ENCODE data around the gene SLC13A3.

Gene SLC13A3

GRCh38 chr20:46519471-46520068 lies 131.7 kb downstream of the SLC13A3 start:
- DNase-seq = no peak

DNA sequence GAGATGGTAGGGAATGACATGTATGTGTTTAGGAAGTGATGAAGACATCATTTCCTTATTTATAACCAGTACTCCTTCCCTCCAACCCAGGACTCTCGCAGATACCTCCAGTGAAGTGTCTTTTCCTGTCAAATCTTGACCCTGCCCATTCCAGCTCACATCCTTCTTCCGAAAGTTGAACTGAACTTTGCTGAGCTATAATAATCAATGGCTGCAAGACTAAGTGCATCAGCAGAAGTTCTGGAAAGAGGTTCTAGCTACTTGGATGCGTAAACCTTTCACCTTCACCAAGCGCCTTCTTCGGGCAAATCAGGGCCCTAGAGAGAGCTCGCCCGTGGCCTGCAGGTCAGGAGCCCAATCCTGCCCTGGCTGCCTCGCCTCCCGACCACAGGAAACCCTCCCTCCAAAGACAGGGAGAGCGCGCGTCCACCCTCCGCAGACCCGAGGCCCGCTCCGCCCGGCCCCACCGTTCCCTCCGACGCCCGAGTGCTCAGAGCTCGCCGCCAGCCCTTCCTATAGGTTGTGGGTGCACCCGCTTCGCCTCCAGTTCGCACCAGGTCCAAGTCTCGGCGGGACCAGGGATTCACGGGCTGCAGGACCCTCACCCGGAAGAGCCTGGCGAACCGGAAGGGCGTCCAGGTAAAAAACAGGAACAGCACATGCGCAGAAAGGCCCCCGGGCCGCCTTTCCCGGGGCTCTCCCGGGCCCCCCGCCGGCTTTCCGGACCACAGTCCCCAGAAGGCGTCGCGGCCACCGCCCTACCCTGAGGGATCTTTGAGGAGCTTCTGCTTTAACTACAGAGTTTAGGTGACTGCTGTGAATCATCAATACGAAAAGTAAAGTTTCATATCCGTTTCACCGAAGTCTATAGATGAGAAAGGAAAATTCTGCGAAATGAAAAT lies 138.1 kb downstream of the SLC13A3 start, which contains the start of gene ZNF334:
TSS of gene ZNF334 (minus strand) at position 617 of the 902 bp plus-strand sequence. CDS start 1,457 bp downstream, outside the sequence.
- DNase-seq = peak; percentile 48

DNA sequence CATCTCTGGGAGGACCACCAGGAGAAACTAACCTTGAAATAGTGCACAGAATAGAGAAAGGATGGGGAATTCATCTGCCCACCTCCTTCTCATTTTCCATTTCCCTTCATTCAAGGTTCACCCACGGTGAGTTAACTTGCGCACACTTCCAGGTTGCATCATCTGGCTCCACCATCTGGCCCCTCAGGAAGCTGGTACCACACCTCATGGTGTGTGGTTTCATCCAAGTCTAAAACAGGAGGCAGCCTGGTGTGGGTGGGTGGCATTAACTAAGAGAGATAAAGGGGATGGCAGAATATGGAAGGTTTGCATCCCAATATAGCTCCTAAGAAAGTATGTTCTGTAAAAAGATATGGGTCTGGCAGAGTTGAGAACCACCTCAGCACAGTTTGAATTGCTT lies 141.7 kb downstream of the SLC13A3 start:
- DNase-seq = no peak
